Spleen (tissue), 11 donors: Measurements from ENCODE around the gene CREBRF. TPM values are rescaled to one million over a fixed set of nuclear protein-coding genes. Genes with fewer than 3 reads are reported as not detected.
"Not testable (repeated sequence)": the region's sequence is repeated elsewhere in the genome, so short reads cannot be mapped to it uniquely, and the experiment has no call there.

Experiments
- DNase-seq: peaks from one replicate; pipeline ENCODE4 v3.0.0-alpha.2; 2020
- H3K27ac ChIP-seq, 8 donors: fragments of 200-600 bp; sonication (generic) in 7 of 8; 1 replicate in 4 of 8; 2 replicates in 4 of 8; pipeline versions ENCODE4 v1.5.0 to v1.8.0; 2016 to 2021; ENCODE audit warnings: inconsistent platforms in 4 of 8, mild to moderate bottlenecking in 4 of 8, moderate library complexity in 1 of 8
- H3K27me3 ChIP-seq, 7 donors: fragments of 200-600 bp; sonication (generic) in 6 of 7; replicated peaks in 1 of 7; 1 replicate in 4 of 7; 2 replicates in 3 of 7; pipeline versions ENCODE4 v1.5.0 to v1.8.0; 2016 to 2021; ENCODE audit warnings: inconsistent platforms in 3 of 7, mild to moderate bottlenecking in 1 of 7
- H3K36me3 ChIP-seq, 6 donors: fragments of 200-600 bp; sonication (generic) in 5 of 6; 1 replicate in 4 of 6; 2 replicates in 2 of 6; pipeline versions ENCODE4 v1.5.0 to v1.8.0; 2016 to 2021; ENCODE audit warnings: inconsistent platforms in 2 of 6
- H3K4me1 ChIP-seq, 6 donors: fragments of 200-600 bp; sonication (generic) in 5 of 6; 1 replicate in 3 of 6; 2 replicates in 3 of 6; pipeline versions ENCODE4 v1.5.0 to v1.8.0; 2016 to 2021; ENCODE audit warnings: inconsistent platforms in 3 of 6
- H3K4me3 ChIP-seq, 8 donors: fragments of 200-600 bp; sonication (generic) in 7 of 8; 1 replicate in 4 of 8; 2 replicates in 4 of 8; pipeline versions ENCODE4 v1.5.0 to v1.8.0; 2016 to 2021; ENCODE audit warnings: inconsistent platforms in 4 of 8, mild to moderate bottlenecking in 4 of 8, moderate library complexity in 2 of 8
- H3K9me3 ChIP-seq, 8 donors: fragments of 200-600 bp; sonication (generic) in 7 of 8; 1 replicate in 4 of 8; 2 replicates in 4 of 8; pipeline versions ENCODE4 v1.5.0 to v1.8.0; 2016 to 2021; ENCODE audit warnings: inconsistent platforms in 4 of 8
- POLR2A ChIP-seq, 3 donors: fragments of 450-650 bp; IDR thresholded peaks; one replicate each; pipeline ENCODE4 v1.5.1; 2017; ENCODE audit warnings: antibody characterized with exemption in 3 of 3, mild to moderate bottlenecking in 1 of 3
- POLR2AphosphoS5 ChIP-seq, 3 donors: sonication (generic); formaldehyde crosslinking; IDR thresholded peaks; one replicate each; pipeline ENCODE4 v1.5.1; 2017; ENCODE audit warnings: antibody characterized with exemption in 3 of 3
- WGBS, 5 donors: extraction: QIAGEN DNeasy Blood & Tissue Kit in 3 of 5; methylation state at CpG; one replicate each; pipeline versions ENCODE4 v1.1.5 to v1.1.7; 2013 to 2018; 5-methylcytosine and 5-hydroxymethylcytosine counted together
- intact Hi-C: fragments of 100-400 bp; cut with DNase I; formaldehyde crosslinking; loops from one replicate; pipeline ENCODE4 v1.15.0; 2023; ENCODE audit warnings: low total_unique reads
- polyA plus RNA-seq, 3 donors: library from polyadenylated mRNA; stranded (reverse); fragments of 200-250 nt; gene quantifications; one replicate each; pipeline ENCODE4 v1.2.1, GENCODE V29; 2013
- total RNA-seq, 7 donors: library from RNA; depleted of rRNA in 3 of 7; stranded (reverse); fragments of >200 nt in 3 of 7; fragmentation: NEBNext Ultra II Directional in 4 of 7; extraction: Animal tissue kit (Norgen Biotek cat#: 25700) in 4 of 7; gene quantifications; one replicate each; pipeline versions ENCODE4 v1.1.0 to v1.2.1, GENCODE V29; 2016 to 2021
- TF ChIP-seq, protein P1 (sequence below), 11 experiments: fragments of 200-600 bp in 7 of 11; fragments of 450-650 bp in 4 of 11; sonication (generic) in 4 of 11; IDR thresholded peaks in 8 of 11; conservative IDR thresholded peaks in 3 of 11; 1 replicate in 7 of 11; 2 replicates in 4 of 11; pipeline versions ENCODE4 v1.4.0 to v1.8.0; 2016 to 2021; ENCODE audit warnings: antibody characterized with exemption in 11 of 11, inconsistent platforms in 4 of 11, mild to moderate bottlenecking in 1 of 11
- donor health status: healthy with polysubstance abuse.
- donor health status: DM: no; HTN: no; CAD: no; lungs with moderate emphysema.
- donor health status: DM: no; HTN: no; CAD: no.
- donor health status: Bipolar disorder and iron deficiency.
- donor health status: healthy.
- donor health status: DM: no; HTN: no; CAD: no.
- donor health status: DM: yes; HTN: yes; CAD: no.

Gene CREBRF
- total and polyA plus RNA-seq, 10 donors = 7.2 to 85.9 (median 56.2) TPM

DNA sequence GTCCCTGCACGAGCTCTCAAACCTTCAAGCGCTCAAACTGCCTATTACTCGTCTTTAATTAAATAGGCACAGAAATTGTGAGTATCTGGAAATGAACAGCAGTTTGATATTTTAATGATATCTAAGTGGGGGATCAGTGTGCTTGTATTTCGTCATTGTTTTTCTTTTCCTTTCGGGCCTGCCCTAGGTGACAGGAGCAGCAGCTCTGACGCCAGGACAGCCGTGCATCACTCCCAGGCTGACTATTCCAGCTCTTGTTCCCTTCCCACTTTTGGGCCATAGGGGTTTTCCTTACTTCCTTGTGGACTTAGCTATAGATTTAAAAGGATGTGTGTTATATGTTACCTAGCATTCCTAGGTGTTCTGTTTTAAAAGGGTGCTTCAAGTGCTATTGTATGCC, 97.7 kb downstream of the CREBRF start:
- WGBS, 5 donors = 92 to 96% (median 94%) methylated on average over 7 of the region's 7 CpGs
- Histone ChIP-seq H3K4me3 (no peak overlapping the region), H3K36me3 (peaks cover 6 to 100% (median 71%) of the 10 kb centered on the region in 6 donors), H3K27ac (no peak overlapping the region), H3K4me1 (no peaks in the 10 kb centered on the region), H3K9me3 (no peaks in the 10 kb centered on the region), H3K27me3 (no peaks in the 10 kb centered on the region)
- intact Hi-C loops = no loop called here
- TF ChIP-seq POLR2AphosphoS5 (IDR thresholded peaks at IDR 0.05) (no peak), POLR2A (IDR thresholded peaks at IDR 0.05) (no peak)
- TF ChIP-seq, protein P1, sequence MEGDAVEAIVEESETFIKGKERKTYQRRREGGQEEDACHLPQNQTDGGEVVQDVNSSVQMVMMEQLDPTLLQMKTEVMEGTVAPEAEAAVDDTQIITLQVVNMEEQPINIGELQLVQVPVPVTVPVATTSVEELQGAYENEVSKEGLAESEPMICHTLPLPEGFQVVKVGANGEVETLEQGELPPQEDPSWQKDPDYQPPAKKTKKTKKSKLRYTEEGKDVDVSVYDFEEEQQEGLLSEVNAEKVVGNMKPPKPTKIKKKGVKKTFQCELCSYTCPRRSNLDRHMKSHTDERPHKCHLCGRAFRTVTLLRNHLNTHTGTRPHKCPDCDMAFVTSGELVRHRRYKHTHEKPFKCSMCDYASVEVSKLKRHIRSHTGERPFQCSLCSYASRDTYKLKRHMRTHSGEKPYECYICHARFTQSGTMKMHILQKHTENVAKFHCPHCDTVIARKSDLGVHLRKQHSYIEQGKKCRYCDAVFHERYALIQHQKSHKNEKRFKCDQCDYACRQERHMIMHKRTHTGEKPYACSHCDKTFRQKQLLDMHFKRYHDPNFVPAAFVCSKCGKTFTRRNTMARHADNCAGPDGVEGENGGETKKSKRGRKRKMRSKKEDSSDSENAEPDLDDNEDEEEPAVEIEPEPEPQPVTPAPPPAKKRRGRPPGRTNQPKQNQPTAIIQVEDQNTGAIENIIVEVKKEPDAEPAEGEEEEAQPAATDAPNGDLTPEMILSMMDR (IDR thresholded peaks at IDR 0.05 in 8 of 11, conservative IDR thresholded peaks at IDR 0.05 in 3 of 11) = no peak
- DNase-seq = no peak

GRCh38 chr5:173154619-173155018, 98.5 kb downstream of the CREBRF start:
- H3K27me3 ChIP-seq, H3K4me3 ChIP-seq, H3K9me3 ChIP-seq, DNase-seq, H3K27ac ChIP-seq, H3K4me1 ChIP-seq, intact Hi-C loops: not testable (repeated sequence)
- 92 to 98% (median 98%) methylated on average over 5 of the region's 5 CpGs for WGBS, 5 donors
- H3K36me3 ChIP-seq = peaks cover 6 to 100% (median 70%) of the 10 kb centered on the region in 6 donors

- TF ChIP-seq POLR2AphosphoS5 (IDR thresholded peaks at IDR 0.05) (no peak), POLR2A (IDR thresholded peaks at IDR 0.05) (no peak)
- TF ChIP-seq, protein P1 (IDR thresholded peaks at IDR 0.05 in 8 of 11, conservative IDR thresholded peaks at IDR 0.05 in 3 of 11) = no peak
- intact Hi-C loops = no loop called here
- no peak overlapping the region for H3K27ac ChIP-seq
- H3K4me1 ChIP-seq = no peaks in the 10 kb centered on the region
- no peaks in the 10 kb centered on the region for H3K27me3 ChIP-seq
- H3K9me3 ChIP-seq = no peaks in the 10 kb centered on the region
- H3K4me3 ChIP-seq = no peak overlapping the region
- 36 to 90% (median 87%) methylated on average over 2 of the region's 2 CpGs for WGBS, 5 donors
- no peak for DNase-seq
- peaks cover 6 to 100% (median 78%) of the 10 kb centered on the region in 6 donors for H3K36me3 ChIP-seq
Measured at GRCh38 chr5:173155912-173156311, 99.8 kb downstream of the CREBRF start.

- 76 to 94% (median 87%) methylated on average over 8 of the region's 8 CpGs for WGBS, 5 donors
- intact Hi-C loops = no loop called here
Measured at GRCh38 chr5:173158366-173158765, 102.2 kb downstream of the CREBRF start.

More at GRCh38 chr5:173158366-173158765, 102.2 kb downstream of the CREBRF start:
- H3K9me3 ChIP-seq = no peaks in the 10 kb centered on the region
- no peak overlapping the region for H3K27ac ChIP-seq
- H3K36me3 ChIP-seq = peaks cover 6 to 100% (median 89%) of the 10 kb centered on the region in 6 donors
- H3K27me3 ChIP-seq = no peaks in the 10 kb centered on the region
- DNase-seq = no peak
- no peak for TF ChIP-seq POLR2A (IDR thresholded peaks at IDR 0.05)
- TF ChIP-seq, protein P1 (IDR thresholded peaks at IDR 0.05 in 8 of 11, conservative IDR thresholded peaks at IDR 0.05 in 3 of 11) = no peak
- no peak for TF ChIP-seq POLR2AphosphoS5 (IDR thresholded peaks at IDR 0.05)
- no peak overlapping the region for H3K4me3 ChIP-seq
- no peaks in the 10 kb centered on the region for H3K4me1 ChIP-seq
